Measurements from ENCODE around the gene AQP10. TPM values are rescaled to one million over a fixed set of nuclear protein-coding genes. Genes with fewer than 3 reads are reported as not detected.

AQP10 gene
- total and polyA plus RNA-seq, 9 of the 15 experiments (the other 6 are each of a cell fraction or from before 2014, with no cell fraction given), result 0.37 to 9.7 (median 1.9) TPM

- TF ChIP-seq MEIS2 (IDR thresholded peaks at IDR 0.05; ENCODE audit: partially characterized antibody) (peak; percentile 43), HDAC2 (IDR thresholded peaks at IDR 0.05) (peak; percentile 96), ZNF644 (tag; IDR thresholded peaks at IDR 0.05; ENCODE audit: low read depth) (peak; percentile 83; the same call in 1 of the 2 replicates), ZNF778 (CRISPR knock-in tag; IDR thresholded peaks at IDR 0.05) (no peak), MNT (conservative IDR thresholded peaks at IDR 0.05) (peak in 1 of 2 experiments; percentile 61; a peak in 3 of 4 replicates), ARNT (IDR thresholded peaks at IDR 0.05) (peak; percentile 35 to 93; a peak in 2 of 4 replicates)
Observed at GRCh38 chr1:154353460-154353904, 32.6 kb downstream of the AQP10 start (continued).

GRCh38 chr1:154353966-154354365, 33.1 kb downstream of the AQP10 start:
- peak overlapping the region; percentile 10; the same call in 1 of the 2 replicates for H3K4me2 ChIP-seq (ENCODE audit: insufficient read depth, low read length)
- no peaks in the 10 kb centered on the region for H3K9me3 ChIP-seq (replicated peaks; ENCODE audit: control insufficient read depth, insufficient read depth, low read depth, low read length)
- CTCF ChIA-PET (ENCODE audit: low intra/inter-chr PET ratio), result interaction anchor here (0.8 to 1.3 kb wide), 2 partner anchors 28 to 89 kb away, joined by 4 read pairs; no protein-coding TSS in a partner anchor
- FAIRE-seq (no peak), DNase-seq (ENCODE audit: extremely low read depth in 1 of 4, low spot score in 3 of 4) (no peak), ATAC-seq (no peak)
- no peaks in the 10 kb centered on the region for H3K27me3 ChIP-seq (ENCODE audit: control insufficient read depth in 2 of 2, insufficient read depth in 2 of 2, low read length in 2 of 2)
- intact Hi-C loops (cut with micrococcal nuclease), result loop anchor here (2.0 to 5.0 kb wide), 3 partner anchors 31 to 167 kb away; partner anchors contain the start of gene IL6R
- 0 out of 2 replicates have a peak, but pooled peaks have one; percentile 11 for TF ChIP-seq E2F4 (CRISPR knock-in tag; IDR thresholded peaks at IDR 0.05; ENCODE audit: low read depth)
- peak in 1 of 3 experiments; percentile 23; a peak in 1 of 6 replicates for TF ChIP-seq CTCF (IDR thresholded peaks at IDR 0.05 in 2 of 3, conservative IDR thresholded peaks at IDR 0.05 in 1 of 3; ENCODE audit: insufficient read depth in 2 of 3, low read depth in 1 of 3, low read length in 3 of 3)
- TF ChIP-seq FOSL1 (tag; conservative IDR thresholded peaks at IDR 0.05), result peak; percentile 15; the same call in 1 of the 2 replicates
- 0 out of 2 replicates have a peak, but pooled peaks have one; percentile 8 for TF ChIP-seq GABPA (tag; conservative IDR thresholded peaks at IDR 0.05; ENCODE audit: low read depth)
- no peak for TF ChIP-seq ZNF282 (CRISPR knock-in tag; IDR thresholded peaks at IDR 0.05)
- 2% methylated on average over 5 of the region's 5 CpGs for WGBS (ENCODE audit: insufficient coverage, low coverage, missing lambda C conversion rate)
- H3K36me3 ChIP-seq (ENCODE audit: control insufficient read depth, insufficient read depth, low read length), result peaks cover 8% of the 10 kb centered on the region; the same call in 1 of the 3 replicates
- H3K9ac ChIP-seq (ENCODE audit: insufficient read depth in 1 of 2, low read depth in 2 of 2, low read length in 2 of 2), result no peak overlapping the region
- H2AFZ ChIP-seq (ENCODE audit: low read depth, low read length), result no peak overlapping the region
- peaks cover 31 to 37% of the 10 kb centered on the region in 2 experiments for H3K4me1 ChIP-seq (replicated peaks in 1 of 2; ENCODE audit: control insufficient read depth in 2 of 2, insufficient read depth in 2 of 2, low read length in 2 of 2)
- H3K9me1 ChIP-seq (ENCODE audit: control insufficient read depth, insufficient read depth, low read length), result no peaks in the 10 kb centered on the region
- 0 out of 2 replicates have a peak, but pooled peaks cover 3% of the 10 kb centered on the region for H4K20me1 ChIP-seq (replicated peaks; ENCODE audit: control insufficient read depth, insufficient read depth, low read length)
- H3K79me2 ChIP-seq (ENCODE audit: control insufficient read depth, insufficient read depth, low read length), result no peaks in the 10 kb centered on the region
- H3K27ac ChIP-seq (ENCODE audit: extremely low read depth, low read depth, low read length), result no peak overlapping the region
- BruUV-seq (replicated peaks), result no TSS peak
- H3K4me3 ChIP-seq, result no peak overlapping the region
- POLR2A ChIA-PET, result interaction anchor here (0.6 to 1.4 kb wide), 8 partner anchors 10 to 637 kb away, joined by 3 to 5 read pairs (median 3); no protein-coding TSS in a partner anchor
- in situ Hi-C loops (cut with MboI), result no loop called here
